HepG2 (cell line): Measurements from ENCODE around the gene CTSA. TPM values are rescaled to one million over a fixed set of nuclear protein-coding genes. Genes with fewer than 3 reads are reported as not detected.

ENCODE experiments used
- CENPT ChIP-seq: sonication (generic); formaldehyde crosslinking; IDR thresholded peaks from 2 replicates; pipeline ENCODE4 v1.8.0; 2022; ENCODE audit warnings: low read depth, mild to moderate bottlenecking, moderate library complexity, missing genetic modification reagents
- GABPB1 ChIP-seq: IDR thresholded peaks from 2 replicates; pipeline ENCODE4 v1.6.1; 2016; ENCODE audit warnings: mild to moderate bottlenecking, missing genetic modification reagents, moderate library complexity, missing compliant biosample characterization
- SP140L ChIP-seq: sonication (generic); formaldehyde crosslinking; IDR thresholded peaks from 2 replicates; pipeline ENCODE4 v1.4.0; 2020; ENCODE audit warnings: missing genetic modification reagents, borderline replicate concordance
- ZNF550 ChIP-seq: sonication (generic); formaldehyde crosslinking; IDR thresholded peaks from 2 replicates; pipeline ENCODE4 v1.4.0; 2020; ENCODE audit warnings: mild to moderate bottlenecking, missing genetic modification reagents, borderline replicate concordance
- polyA plus RNA-seq, 8 experiments: library from polyadenylated mRNA; depleted of rRNA in 3 of 8; stranded (reverse) in 7 of 8; unstranded in 1 of 8; fragments of >200 nt; fragmentation: Illumina TruSeq in 4 of 8; extraction: Trizol in 4 of 8; gene quantifications; 2 replicates each; pipeline versions ENCODE4 v1.2.1 to v1.2.3, GENCODE V29; 2011 to 2016; ENCODE audit warnings: low read depth in 4 of 8, missing spikeins in 1 of 8, mixed read lengths in 1 of 8; ENCODE audit not compliant: insufficient read depth in 1 of 8
- total RNA-seq, 5 experiments: library from RNA; depleted of rRNA; stranded (reverse); fragments of >200 nt; fragmentation: Illumina TruSeq; extraction: Trizol; gene quantifications; 2 replicates each; pipeline ENCODE4 v1.2.3, GENCODE V29; 2016; ENCODE audit warnings: low read depth in 1 of 5
- TF ChIP-seq, protein P1 (sequence below): conservative IDR thresholded peaks from 2 replicates; pipeline ENCODE4 v1.6.1; 2018; ENCODE audit warnings: missing genetic modification reagents
- TF ChIP-seq, protein P2 (sequence below): sonication (generic); formaldehyde crosslinking; conservative IDR thresholded peaks from 2 replicates; pipeline ENCODE4 v1.4.0; 2020; ENCODE audit warnings: mild to moderate bottlenecking, missing genetic modification reagents, moderate library complexity
- TF ChIP-seq, protein P3 (sequence below): sonication (generic); formaldehyde crosslinking; IDR thresholded peaks from 2 replicates; pipeline ENCODE4 v1.9.0; 2022; ENCODE audit warnings: missing genetic modification reagents, mild to moderate bottlenecking, borderline replicate concordance
- TF ChIP-seq, protein P4 (sequence below), 2 experiments: sonication (generic) in 1 of 2; formaldehyde crosslinking in 1 of 2; IDR thresholded peaks; 2 replicates each; pipeline versions ENCODE4 v1.4.0 to v1.6.1; 2018 to 2020; ENCODE audit warnings: missing genetic modification reagents in 2 of 2, borderline replicate concordance in 1 of 2, low read depth in 1 of 2, mild to moderate bottlenecking in 1 of 2, missing biosample characterization in 1 of 2
- TF ChIP-seq, protein P5 (sequence below): sonication (generic); formaldehyde crosslinking; conservative IDR thresholded peaks from 2 replicates; pipeline ENCODE4 v1.4.0; 2020; ENCODE audit warnings: missing genetic modification reagents
- TF ChIP-seq, protein P6 (sequence below): sonication (generic); formaldehyde crosslinking; IDR thresholded peaks from 2 replicates; pipeline ENCODE4 v1.8.1; 2023; ENCODE audit warnings: mild to moderate bottlenecking, missing genetic modification reagents
- TF ChIP-seq, protein P7 (sequence below): sonication (generic); formaldehyde crosslinking; IDR thresholded peaks from 2 replicates; pipeline ENCODE4 v1.4.0; 2020; ENCODE audit warnings: missing genetic modification reagents, borderline replicate concordance

Gene CTSA
- total and polyA plus RNA-seq, 2 of the 13 experiments (the other 11 are each of a cell fraction or from before 2014, with no cell fraction given) = 202 to 231 TPM

DNA sequence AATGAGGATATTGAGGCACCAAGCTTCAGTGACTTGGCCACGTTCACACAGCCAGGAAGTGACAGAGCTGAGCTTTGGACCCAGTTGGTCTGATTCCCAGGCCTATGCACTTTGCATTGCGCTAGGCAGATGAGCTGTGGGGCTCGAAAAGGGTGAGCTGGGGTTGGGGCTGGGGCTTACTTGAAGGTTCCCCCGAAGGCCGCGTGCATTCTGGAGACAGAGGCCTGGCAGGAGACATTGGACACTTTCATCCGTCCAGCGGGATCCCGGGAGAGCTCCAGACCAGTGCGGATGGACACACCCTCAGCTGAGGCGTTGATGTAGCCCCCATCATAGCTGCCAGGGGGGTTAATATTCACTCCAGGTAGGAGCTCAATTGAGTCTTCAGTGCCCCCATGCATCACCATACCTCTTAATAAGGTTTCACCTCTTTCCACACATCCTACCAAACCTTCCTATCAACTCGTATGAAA is 18.2 kb downstream of the CTSA start (continued):
- TF ChIP-seq, protein P1, sequence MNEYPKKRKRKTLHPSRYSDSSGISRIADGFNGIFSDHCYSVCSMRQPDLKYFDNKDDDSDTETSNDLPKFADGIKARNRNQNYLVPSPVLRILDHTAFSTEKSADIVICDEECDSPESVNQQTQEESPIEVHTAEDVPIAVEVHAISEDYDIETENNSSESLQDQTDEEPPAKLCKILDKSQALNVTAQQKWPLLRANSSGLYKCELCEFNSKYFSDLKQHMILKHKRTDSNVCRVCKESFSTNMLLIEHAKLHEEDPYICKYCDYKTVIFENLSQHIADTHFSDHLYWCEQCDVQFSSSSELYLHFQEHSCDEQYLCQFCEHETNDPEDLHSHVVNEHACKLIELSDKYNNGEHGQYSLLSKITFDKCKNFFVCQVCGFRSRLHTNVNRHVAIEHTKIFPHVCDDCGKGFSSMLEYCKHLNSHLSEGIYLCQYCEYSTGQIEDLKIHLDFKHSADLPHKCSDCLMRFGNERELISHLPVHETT (CRISPR knock-in tag) = no peak
- TF ChIP-seq, protein P2, sequence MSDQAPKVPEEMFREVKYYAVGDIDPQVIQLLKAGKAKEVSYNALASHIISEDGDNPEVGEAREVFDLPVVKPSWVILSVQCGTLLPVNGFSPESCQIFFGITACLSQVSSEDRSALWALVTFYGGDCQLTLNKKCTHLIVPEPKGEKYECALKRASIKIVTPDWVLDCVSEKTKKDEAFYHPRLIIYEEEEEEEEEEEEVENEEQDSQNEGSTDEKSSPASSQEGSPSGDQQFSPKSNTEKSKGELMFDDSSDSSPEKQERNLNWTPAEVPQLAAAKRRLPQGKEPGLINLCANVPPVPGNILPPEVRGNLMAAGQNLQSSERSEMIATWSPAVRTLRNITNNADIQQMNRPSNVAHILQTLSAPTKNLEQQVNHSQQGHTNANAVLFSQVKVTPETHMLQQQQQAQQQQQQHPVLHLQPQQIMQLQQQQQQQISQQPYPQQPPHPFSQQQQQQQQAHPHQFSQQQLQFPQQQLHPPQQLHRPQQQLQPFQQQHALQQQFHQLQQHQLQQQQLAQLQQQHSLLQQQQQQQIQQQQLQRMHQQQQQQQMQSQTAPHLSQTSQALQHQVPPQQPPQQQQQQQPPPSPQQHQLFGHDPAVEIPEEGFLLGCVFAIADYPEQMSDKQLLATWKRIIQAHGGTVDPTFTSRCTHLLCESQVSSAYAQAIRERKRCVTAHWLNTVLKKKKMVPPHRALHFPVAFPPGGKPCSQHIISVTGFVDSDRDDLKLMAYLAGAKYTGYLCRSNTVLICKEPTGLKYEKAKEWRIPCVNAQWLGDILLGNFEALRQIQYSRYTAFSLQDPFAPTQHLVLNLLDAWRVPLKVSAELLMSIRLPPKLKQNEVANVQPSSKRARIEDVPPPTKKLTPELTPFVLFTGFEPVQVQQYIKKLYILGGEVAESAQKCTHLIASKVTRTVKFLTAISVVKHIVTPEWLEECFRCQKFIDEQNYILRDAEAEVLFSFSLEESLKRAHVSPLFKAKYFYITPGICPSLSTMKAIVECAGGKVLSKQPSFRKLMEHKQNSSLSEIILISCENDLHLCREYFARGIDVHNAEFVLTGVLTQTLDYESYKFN (CRISPR knock-in tag) = peak; percentile 92
- TF ChIP-seq ZNF550 (CRISPR knock-in tag) (no peak), GABPB1 (CRISPR knock-in tag) (peak; percentile 54), SP140L (CRISPR knock-in tag) (no peak), CENPT (CRISPR knock-in tag) (no peak)
- TF ChIP-seq, protein P3, sequence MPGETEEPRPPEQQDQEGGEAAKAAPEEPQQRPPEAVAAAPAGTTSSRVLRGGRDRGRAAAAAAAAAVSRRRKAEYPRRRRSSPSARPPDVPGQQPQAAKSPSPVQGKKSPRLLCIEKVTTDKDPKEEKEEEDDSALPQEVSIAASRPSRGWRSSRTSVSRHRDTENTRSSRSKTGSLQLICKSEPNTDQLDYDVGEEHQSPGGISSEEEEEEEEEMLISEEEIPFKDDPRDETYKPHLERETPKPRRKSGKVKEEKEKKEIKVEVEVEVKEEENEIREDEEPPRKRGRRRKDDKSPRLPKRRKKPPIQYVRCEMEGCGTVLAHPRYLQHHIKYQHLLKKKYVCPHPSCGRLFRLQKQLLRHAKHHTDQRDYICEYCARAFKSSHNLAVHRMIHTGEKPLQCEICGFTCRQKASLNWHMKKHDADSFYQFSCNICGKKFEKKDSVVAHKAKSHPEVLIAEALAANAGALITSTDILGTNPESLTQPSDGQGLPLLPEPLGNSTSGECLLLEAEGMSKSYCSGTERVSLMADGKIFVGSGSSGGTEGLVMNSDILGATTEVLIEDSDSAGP (CRISPR knock-in tag) = peak; percentile 49; the same call in 1 of the 2 replicates
- TF ChIP-seq, protein P4, sequence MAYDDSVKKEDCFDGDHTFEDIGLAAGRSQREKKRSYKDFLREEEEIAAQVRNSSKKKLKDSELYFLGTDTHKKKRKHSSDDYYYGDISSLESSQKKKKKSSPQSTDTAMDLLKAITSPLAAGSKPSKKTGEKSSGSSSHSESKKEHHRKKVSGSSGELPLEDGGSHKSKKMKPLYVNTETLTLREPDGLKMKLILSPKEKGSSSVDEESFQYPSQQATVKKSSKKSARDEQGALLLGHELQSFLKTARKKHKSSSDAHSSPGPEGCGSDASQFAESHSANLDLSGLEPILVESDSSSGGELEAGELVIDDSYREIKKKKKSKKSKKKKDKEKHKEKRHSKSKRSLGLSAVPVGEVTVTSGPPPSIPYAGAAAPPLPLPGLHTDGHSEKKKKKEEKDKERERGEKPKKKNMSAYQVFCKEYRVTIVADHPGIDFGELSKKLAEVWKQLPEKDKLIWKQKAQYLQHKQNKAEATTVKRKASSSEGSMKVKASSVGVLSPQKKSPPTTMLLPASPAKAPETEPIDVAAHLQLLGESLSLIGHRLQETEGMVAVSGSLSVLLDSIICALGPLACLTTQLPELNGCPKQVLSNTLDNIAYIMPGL (CRISPR knock-in tag; IDR thresholded peaks at IDR 0.05; ENCODE audit: borderline replicate concordance in 1 of 2, low read depth in 1 of 2) = peak in 1 of 2 experiments; percentile 11; a peak in 2 of 4 replicates
- TF ChIP-seq, protein P5, sequence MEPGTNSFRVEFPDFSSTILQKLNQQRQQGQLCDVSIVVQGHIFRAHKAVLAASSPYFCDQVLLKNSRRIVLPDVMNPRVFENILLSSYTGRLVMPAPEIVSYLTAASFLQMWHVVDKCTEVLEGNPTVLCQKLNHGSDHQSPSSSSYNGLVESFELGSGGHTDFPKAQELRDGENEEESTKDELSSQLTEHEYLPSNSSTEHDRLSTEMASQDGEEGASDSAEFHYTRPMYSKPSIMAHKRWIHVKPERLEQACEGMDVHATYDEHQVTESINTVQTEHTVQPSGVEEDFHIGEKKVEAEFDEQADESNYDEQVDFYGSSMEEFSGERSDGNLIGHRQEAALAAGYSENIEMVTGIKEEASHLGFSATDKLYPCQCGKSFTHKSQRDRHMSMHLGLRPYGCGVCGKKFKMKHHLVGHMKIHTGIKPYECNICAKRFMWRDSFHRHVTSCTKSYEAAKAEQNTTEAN (CRISPR knock-in tag) = no peak; the same call in 1 of the 2 replicates
- TF ChIP-seq, protein P6, sequence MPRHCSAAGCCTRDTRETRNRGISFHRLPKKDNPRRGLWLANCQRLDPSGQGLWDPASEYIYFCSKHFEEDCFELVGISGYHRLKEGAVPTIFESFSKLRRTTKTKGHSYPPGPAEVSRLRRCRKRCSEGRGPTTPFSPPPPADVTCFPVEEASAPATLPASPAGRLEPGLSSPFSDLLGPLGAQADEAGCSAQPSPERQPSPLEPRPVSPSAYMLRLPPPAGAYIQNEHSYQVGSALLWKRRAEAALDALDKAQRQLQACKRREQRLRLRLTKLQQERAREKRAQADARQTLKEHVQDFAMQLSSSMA (CRISPR knock-in tag) = no peak; the same call in 1 of the 2 replicates
- TF ChIP-seq, protein P7, sequence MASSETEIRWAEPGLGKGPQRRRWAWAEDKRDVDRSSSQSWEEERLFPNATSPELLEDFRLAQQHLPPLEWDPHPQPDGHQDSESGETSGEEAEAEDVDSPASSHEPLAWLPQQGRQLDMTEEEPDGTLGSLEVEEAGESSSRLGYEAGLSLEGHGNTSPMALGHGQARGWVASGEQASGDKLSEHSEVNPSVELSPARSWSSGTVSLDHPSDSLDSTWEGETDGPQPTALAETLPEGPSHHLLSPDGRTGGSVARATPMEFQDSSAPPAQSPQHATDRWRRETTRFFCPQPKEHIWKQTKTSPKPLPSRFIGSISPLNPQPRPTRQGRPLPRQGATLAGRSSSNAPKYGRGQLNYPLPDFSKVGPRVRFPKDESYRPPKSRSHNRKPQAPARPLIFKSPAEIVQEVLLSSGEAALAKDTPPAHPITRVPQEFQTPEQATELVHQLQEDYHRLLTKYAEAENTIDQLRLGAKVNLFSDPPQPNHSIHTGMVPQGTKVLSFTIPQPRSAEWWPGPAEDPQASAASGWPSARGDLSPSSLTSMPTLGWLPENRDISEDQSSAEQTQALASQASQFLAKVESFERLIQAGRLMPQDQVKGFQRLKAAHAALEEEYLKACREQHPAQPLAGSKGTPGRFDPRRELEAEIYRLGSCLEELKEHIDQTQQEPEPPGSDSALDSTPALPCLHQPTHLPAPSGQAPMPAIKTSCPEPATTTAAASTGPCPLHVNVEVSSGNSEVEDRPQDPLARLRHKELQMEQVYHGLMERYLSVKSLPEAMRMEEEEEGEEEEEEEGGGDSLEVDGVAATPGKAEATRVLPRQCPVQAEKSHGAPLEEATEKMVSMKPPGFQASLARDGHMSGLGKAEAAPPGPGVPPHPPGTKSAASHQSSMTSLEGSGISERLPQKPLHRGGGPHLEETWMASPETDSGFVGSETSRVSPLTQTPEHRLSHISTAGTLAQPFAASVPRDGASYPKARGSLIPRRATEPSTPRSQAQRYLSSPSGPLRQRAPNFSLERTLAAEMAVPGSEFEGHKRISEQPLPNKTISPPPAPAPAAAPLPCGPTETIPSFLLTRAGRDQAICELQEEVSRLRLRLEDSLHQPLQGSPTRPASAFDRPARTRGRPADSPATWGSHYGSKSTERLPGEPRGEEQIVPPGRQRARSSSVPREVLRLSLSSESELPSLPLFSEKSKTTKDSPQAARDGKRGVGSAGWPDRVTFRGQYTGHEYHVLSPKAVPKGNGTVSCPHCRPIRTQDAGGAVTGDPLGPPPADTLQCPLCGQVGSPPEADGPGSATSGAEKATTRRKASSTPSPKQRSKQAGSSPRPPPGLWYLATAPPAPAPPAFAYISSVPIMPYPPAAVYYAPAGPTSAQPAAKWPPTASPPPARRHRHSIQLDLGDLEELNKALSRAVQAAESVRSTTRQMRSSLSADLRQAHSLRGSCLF (CRISPR knock-in tag) = no peak
